ENCODE measurements around the gene PRDM5.
A peak's percentile ranks its signal among the peaks of the same experiment; 100 is the strongest.

The PRDM5 gene

DNA sequence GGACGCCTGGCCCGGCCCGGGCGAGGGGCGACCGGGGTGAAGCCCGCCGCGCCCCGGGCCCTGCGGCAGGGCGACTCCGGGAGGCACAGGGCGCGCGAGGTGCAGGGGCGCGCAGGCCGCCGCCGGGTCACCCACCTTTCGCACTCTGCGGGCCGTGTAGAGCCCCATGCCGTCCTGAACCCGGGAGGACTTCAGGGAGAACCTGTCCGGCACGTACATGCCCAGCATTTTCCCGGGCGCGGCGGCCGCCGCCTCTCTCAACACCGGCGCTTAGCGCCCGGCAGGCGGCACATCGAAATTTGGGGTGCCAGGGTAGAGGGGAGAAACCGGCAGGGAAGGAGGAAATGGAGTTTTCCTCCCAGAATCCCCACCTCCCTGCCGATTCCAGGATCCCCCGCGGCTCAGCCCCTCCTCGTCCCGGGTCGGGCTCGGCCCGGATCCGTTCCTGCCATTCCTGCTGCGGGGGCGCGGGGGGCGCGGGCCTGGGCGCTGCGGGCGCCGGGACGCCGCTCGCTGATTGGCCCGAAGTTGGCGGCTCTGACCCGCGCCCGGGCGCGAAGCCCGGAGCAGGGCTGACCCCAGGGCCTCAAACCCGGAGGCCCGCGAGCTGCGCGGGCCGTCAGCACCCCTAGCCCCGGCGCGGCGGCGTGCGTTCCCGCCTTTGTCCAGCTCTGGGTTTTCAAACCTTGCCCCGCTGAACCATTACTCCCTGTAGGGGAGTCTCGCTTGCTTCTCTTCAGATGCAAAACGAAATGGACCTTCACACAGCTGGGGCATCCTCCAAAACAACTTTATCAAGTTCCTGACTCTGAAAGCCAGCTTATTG is at the start of gene PRDM5:
TSS of gene PRDM5 (minus strand) at position 346 of the 826 bp plus-strand sequence. CDS start at position 228, 118 bp downstream.
- H3K27ac Mint-ChIP-seq = peak within 1 kb of the TSS; percentile 85

DNA sequence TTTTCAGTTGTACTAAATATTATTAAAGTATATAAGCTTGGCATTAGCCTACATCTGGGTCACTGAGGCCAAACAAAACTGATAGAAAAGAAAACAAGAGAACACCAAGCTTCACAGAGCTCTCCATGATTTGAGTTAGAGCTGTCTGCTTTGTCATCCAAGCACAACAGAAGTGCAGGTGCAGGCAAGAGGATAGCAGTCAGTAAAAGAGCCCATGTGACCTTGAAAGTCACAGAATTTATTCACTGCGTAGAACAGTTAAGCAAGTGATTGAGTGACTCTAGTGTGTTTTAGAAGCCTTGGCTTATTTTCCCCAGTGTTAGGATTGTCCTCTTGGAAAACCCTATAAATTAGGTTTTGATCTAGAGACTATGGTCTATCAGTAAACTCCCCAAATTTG is 49.4 kb upstream of the PRDM5 start:
- H3K27ac Mint-ChIP-seq = no peak overlapping the region
- no peak overlapping the region for H3K4me3 Mint-ChIP-seq
- DNase-seq (ENCODE audit: low spot score in 2 of 2) = no peak
- no peaks in the 10 kb centered on the region for H3K36me3 Mint-ChIP-seq
- no peaks in the 10 kb centered on the region for H3K9me3 Mint-ChIP-seq
- no peak for ATAC-seq
- no peaks in the 10 kb centered on the region for H3K4me1 Mint-ChIP-seq

More for the DNA sequence above, at the start of gene PRDM5:
- DNase-seq (ENCODE audit: low spot score in 2 of 2) (peak; percentile 9 to 67), ATAC-seq (peak; percentile 71)
- peak within 1 kb of the TSS; percentile 87 for H3K4me3 Mint-ChIP-seq
- H3K9me3 Mint-ChIP-seq = no peaks in the 10 kb centered on the region
- peaks cover 8% of the 10 kb centered on the region for H3K4me1 Mint-ChIP-seq
- H3K36me3 Mint-ChIP-seq = peaks cover 4% of the 10 kb centered on the region

DNA sequence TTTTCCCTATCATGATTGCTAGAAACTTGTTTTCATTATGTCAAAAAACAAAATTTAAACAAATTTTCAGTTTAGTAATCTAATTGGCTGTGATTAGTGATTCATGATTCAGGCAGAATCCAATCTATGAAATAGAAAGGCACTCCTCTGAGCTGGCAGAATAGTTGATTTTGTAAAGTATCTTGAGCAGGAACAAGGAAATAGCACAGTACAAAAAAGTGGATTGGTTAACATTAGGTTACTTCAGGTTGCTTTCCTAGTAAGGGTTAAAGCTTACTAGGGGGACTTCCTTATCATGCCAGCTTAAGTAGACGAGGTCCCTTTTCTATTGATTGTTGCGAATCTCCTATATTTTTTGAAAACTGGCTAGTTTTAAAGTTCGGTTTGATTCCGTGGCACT is 43.4 kb upstream of the PRDM5 start:
- Mint-ChIP-seq H3K4me3 (no peak overlapping the region), H3K4me1 (no peaks in the 10 kb centered on the region), H3K36me3 (no peaks in the 10 kb centered on the region), H3K9me3 (no peaks in the 10 kb centered on the region), H3K27ac (no peak overlapping the region)
- ATAC-seq = no peak
- DNase-seq (ENCODE audit: low spot score in 2 of 2) = no peak

DNA sequence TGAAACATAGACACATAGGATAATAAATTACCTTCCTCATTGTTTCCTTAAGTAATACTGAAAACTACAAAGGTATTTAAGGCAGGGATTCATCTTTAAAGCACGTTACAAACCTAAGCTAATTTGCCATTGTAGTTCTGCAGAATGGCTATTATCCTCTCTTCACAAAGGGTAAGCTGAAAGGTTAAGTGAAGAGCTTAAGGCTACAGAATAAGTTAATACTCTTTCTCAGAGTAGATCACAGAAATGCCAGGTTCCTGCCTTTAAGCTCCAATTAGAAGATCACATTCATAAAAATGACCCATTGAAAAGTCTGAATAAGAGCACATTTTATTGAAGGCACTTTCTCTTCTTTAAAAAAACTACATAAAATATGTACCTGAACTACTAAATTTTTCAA is 42.1 kb upstream of the PRDM5 start:
- DNase-seq (ENCODE audit: low spot score in 2 of 2) = no peak
- no peak for ATAC-seq

DNA sequence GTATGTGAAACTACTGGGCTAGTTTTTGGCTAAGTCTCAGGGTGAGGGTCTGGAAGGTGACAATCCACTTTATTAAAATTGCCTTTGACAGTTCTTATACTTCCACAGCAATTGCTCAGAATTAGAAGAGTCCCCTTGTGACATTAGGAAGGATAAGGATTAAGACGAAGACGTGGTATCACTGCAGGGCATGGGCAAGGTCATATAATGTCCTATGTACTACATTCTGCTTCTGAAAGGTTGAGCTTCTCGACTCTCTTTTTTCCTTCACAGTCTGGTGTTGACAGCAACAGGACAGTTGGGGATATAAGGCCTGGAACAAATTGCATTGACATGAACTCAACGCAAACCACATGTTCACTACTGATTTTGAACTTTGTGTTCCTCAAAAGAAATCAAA is 40.9 kb upstream of the PRDM5 start:
- Mint-ChIP-seq H3K36me3 (no peaks in the 10 kb centered on the region), H3K4me3 (no peak overlapping the region), H3K9me3 (no peaks in the 10 kb centered on the region), H3K4me1 (no peaks in the 10 kb centered on the region), H3K27ac (no peak overlapping the region)
- DNase-seq (ENCODE audit: low spot score in 2 of 2) = no peak
- no peak for ATAC-seq

More for the DNA sequence above, 42.1 kb upstream of the PRDM5 start:
- Mint-ChIP-seq H3K4me3 (no peak overlapping the region), H3K9me3 (no peaks in the 10 kb centered on the region), H3K4me1 (no peaks in the 10 kb centered on the region), H3K27ac (no peak overlapping the region), H3K36me3 (no peaks in the 10 kb centered on the region)

DNA sequence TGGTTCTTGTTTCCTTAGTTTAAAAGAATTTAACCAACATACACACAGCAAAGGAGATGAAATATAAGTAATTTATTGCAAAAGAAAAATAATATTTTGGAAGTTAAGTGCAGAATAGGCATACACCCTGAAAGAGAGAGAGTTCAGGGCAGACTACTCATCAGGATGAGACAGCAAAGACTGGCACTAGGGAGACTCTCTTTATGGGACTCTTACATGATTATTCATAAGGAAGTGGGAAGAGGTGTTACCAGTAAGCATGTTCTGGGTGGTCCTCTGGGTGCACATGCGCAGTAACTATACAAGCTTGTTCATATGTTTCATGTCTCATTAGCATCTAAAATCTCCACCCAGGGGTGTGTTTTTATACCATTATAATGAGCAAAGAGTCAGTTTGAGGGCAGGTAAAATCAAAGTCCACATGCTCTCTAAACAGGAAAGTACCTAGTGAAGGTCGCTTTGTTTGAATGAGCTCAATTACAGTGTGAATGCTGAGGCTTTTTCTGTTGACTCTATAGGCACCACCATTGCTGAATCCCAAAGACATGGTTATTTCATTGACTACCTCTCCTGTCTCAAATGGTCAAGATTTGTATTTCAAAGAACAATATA is 38.2 kb upstream of the PRDM5 start:
- no peaks in the 10 kb centered on the region for H3K4me1 Mint-ChIP-seq
- no peak overlapping the region for H3K4me3 Mint-ChIP-seq
- ATAC-seq (no peak), DNase-seq (ENCODE audit: low spot score in 2 of 2) (no peak)
- H3K36me3 Mint-ChIP-seq = no peaks in the 10 kb centered on the region
- H3K9me3 Mint-ChIP-seq = no peaks in the 10 kb centered on the region
- no peak overlapping the region for H3K27ac Mint-ChIP-seq

DNA sequence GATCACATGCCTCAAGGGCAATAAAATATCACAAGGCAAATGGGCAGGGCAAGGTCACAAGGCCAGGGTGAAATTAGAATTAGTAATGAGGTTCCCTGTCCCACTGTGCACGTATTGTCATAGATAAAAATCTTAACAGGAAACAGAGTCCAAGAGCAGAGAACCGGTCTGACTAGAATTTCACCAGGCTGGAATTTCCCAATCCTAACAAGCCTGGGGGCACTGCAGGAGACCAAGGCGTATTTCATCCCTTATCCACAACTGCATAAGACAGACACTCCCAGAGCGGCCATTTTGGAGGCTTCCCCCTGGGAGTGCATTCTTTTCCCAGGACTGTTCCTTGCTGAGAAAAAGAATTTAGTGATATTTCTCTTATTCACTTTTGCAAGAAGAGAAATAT is 25.9 kb upstream of the PRDM5 start:
- Mint-ChIP-seq H3K4me3 (no peak overlapping the region), H3K4me1 (no peaks in the 10 kb centered on the region), H3K27ac (no peak overlapping the region), H3K36me3 (no peaks in the 10 kb centered on the region), H3K9me3 (peaks cover 17% of the 10 kb centered on the region)
- ATAC-seq (no peak), DNase-seq (ENCODE audit: low spot score in 2 of 2) (no peak)

DNA sequence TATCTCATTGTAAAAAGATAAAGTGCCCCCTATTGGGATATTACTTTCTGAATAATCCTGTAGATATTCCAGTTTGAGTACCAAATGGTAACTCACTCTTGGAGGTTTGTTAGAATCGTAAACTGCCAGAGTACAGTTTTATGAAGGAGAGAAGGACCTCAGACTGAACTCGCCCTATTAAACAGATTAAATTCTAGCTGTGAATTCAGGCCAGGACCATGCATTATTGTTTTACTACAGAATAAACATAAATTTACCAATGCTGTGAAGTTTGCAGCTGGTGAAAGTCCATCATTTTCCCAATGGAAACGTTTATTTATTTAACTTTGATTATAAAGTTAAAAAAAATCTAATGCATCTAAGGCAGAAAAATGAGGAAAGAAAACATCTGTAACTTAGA is 20.2 kb upstream of the PRDM5 start:
- H3K36me3 Mint-ChIP-seq = no peaks in the 10 kb centered on the region
- H3K9me3 Mint-ChIP-seq = peaks cover 11% of the 10 kb centered on the region
- H3K4me3 Mint-ChIP-seq = no peak overlapping the region
- ATAC-seq (no peak), DNase-seq (ENCODE audit: low spot score in 2 of 2) (no peak)
- H3K4me1 Mint-ChIP-seq = no peaks in the 10 kb centered on the region
- no peak overlapping the region for H3K27ac Mint-ChIP-seq

DNA sequence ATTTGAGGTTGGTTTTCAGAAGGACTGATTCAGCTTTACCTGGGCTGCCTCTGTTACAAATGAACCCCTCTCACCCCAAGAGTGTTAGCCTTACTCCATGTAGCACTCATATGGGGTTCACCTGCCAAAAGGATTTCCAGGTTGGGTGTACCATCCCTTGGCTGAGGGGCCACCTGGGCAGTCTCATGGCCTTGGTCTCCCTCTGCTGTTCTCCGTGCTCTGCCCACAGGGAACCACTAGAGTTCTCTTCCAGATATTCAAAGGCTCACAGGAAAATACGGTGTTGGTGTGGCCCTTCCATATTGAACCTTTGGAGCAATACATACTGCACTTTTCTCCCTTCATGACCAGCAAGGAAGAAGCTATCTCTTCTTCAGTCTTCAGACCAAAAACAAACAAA is 18.0 kb upstream of the PRDM5 start:
- DNase-seq (ENCODE audit: low spot score in 2 of 2) = no peak
- no peak for ATAC-seq
- H3K9me3 Mint-ChIP-seq = peaks cover 5% of the 10 kb centered on the region
- H3K36me3 Mint-ChIP-seq = no peaks in the 10 kb centered on the region
- H3K4me1 Mint-ChIP-seq = no peaks in the 10 kb centered on the region
- no peak overlapping the region for H3K4me3 Mint-ChIP-seq
- H3K27ac Mint-ChIP-seq = no peak overlapping the region

DNA sequence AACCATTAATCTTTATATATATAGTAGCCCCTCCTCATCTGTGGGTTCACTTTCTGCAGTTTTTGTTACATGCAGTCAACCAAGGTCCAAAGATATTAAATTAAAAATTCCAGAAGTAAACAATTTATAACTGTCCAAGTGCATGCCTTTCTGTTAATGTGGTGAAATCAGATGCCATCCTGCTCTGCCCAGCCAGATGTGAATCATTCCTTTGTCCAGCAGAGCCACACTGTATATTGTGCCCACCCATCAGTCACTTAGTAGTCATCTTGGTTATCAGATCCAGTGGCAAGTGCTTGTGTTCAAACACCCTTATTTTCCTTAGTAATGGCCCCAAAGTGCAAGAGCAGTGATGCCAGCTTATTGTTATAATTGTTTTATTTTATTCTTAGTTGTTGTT is 17.2 kb upstream of the PRDM5 start:
- H3K36me3 Mint-ChIP-seq = no peaks in the 10 kb centered on the region
- ATAC-seq (no peak), DNase-seq (ENCODE audit: low spot score in 2 of 2) (no peak)
- peaks cover 5% of the 10 kb centered on the region for H3K9me3 Mint-ChIP-seq
- H3K27ac Mint-ChIP-seq = no peak overlapping the region
- no peaks in the 10 kb centered on the region for H3K4me1 Mint-ChIP-seq
- H3K4me3 Mint-ChIP-seq = no peak overlapping the region

DNA sequence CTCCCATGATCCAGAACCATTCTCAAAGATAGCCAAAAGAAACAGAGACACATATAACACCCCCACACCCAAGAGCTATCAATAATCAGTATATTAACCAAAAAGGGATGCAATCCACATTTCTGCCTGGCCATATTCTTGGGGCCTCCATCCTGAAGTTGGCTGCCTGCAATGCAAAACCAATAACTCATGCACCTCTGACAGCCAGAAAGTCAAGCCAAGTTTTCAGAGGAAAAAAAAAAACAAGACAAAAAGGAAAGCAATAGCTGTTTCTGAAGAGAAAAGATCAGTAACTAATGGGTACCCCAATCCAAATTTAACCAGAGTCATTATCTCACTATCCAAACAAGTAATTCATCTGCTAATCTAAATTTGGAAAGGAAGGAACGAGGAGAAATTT is 7.3 kb upstream of the PRDM5 start:
- Mint-ChIP-seq H3K27ac (no peak overlapping the region), H3K36me3 (no peaks in the 10 kb centered on the region), H3K4me3 (no peak overlapping the region), H3K9me3 (no peaks in the 10 kb centered on the region), H3K4me1 (no peaks in the 10 kb centered on the region)
- no peak for ATAC-seq
- no peak for DNase-seq (ENCODE audit: low spot score in 2 of 2)

DNA sequence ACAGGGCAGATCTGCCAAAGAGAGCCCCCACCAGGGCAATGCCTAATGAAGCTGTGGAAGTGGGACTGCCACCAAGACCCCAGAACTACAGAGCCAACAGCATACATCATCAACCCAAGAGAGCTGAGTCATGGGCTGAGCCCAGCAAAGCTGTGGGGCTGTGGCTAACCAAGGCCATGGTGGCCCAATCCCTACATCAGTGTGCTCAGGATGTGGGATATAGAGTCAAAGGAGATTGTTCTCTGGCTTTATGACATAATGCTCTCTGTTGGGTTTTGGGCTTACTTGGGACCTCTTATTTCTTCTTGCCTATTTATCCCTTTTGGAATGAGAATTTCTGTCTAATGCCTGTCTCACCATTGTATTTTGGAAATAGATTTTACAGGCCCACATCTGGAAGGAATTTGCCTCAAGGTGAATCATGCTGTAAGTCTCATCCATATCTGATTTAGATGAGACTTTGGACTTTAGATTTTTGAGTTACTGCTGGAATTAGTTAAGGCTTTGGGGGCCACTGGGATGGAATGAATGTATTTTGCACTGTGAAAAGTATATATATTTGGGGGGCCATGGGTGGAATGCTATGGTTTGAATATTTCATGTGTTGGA is 5.4 kb upstream of the PRDM5 start:
- ATAC-seq = peak; percentile 79

DNA sequence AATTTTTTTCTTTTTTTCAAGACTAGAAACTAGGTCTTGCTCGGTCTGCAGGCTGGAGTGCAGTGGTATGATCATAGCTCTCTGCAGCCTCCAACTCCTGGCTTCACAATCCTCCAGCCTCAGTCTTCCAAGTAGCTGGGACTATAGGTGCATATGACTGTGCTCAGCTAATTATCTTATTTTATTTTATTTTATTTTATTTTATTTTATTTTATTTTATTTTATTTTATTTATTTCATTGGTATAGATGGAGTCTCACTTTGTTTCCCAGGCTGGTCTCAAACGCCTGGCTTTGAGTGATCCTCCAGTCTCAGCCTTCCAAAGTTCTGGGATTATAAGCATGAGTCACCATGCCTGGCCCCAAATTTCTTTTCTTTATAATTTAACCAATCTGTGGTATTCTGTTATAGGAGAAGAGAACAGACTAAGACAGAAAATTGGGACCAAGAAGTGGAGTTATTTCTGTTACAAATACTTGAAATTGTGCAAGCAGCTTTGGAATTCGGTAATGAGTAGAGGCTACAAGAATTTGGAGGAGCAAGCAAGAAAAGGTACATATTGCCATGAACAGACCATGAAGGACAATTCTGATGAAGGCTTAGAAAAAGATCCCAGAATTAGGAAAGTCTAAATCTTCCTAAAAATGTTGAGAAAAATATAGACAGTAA is 4.0 kb upstream of the PRDM5 start:
- ATAC-seq (no peak), DNase-seq (ENCODE audit: low spot score in 2 of 2) (no peak)
- no peak overlapping the region for H3K27ac Mint-ChIP-seq
- H3K36me3 Mint-ChIP-seq = peaks cover 4% of the 10 kb centered on the region
- no peak overlapping the region for H3K4me3 Mint-ChIP-seq
- H3K9me3 Mint-ChIP-seq = no peaks in the 10 kb centered on the region
- H3K4me1 Mint-ChIP-seq = peaks cover 6% of the 10 kb centered on the region

More for the DNA sequence above, 5.4 kb upstream of the PRDM5 start:
- Mint-ChIP-seq H3K4me1 (no peaks in the 10 kb centered on the region), H3K27ac (no peak overlapping the region), H3K4me3 (no peak overlapping the region), H3K36me3 (no peaks in the 10 kb centered on the region), H3K9me3 (no peaks in the 10 kb centered on the region)
- DNase-seq (ENCODE audit: low spot score in 2 of 2) = no peak

DNA sequence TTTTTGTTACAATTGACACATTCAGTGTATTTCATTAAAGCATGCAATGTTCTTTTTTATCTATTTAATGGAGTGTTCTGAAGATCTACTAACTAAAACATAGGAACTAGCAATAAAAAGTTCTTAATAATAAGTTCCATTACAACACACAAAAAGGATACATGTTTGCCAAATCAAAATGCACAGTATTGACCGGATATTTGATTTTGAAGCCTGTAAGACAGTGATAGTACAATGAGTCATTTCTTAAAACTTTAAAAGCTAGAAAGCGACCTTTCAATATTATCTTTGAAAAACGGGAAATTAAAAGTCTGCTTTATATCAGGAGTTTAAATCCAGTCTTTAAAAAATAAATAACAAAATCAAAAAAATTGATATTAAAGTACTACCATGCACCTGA is 2.4 kb upstream of the PRDM5 start:
- H3K4me1 Mint-ChIP-seq = peaks cover 8% of the 10 kb centered on the region
- H3K4me3 Mint-ChIP-seq = no peak overlapping the region
- H3K27ac Mint-ChIP-seq = no peak overlapping the region
- peaks cover 4% of the 10 kb centered on the region for H3K36me3 Mint-ChIP-seq
- no peaks in the 10 kb centered on the region for H3K9me3 Mint-ChIP-seq
- ATAC-seq (no peak), DNase-seq (ENCODE audit: low spot score in 2 of 2) (no peak)

DNA sequence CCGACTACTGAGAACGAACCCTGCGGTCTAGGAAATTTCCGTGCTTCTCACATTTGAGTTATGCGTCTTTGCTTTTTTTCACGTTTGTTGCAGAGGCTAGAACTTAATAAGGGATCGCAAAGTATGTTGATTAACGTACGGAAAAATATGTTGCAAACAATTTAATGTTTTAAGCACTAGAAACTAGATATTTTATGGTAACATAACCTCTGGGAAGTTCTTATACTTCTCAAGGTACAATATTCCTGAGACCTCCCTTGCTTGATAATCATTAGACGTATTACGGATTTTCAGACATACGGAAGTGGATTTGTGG is 639 bp upstream of the PRDM5 start:
- H3K36me3 Mint-ChIP-seq = peaks cover 4% of the 10 kb centered on the region
- no peak for DNase-seq (ENCODE audit: low spot score in 2 of 2)
- H3K9me3 Mint-ChIP-seq = no peaks in the 10 kb centered on the region
- H3K27ac Mint-ChIP-seq = no peak overlapping the region
- H3K4me3 Mint-ChIP-seq = peak overlapping the region; percentile 87
- ATAC-seq = no peak
- peaks cover 8% of the 10 kb centered on the region for H3K4me1 Mint-ChIP-seq
